Activated naive CD8-positive, alpha-beta T cell treated with anti-CD3 and anti-CD28 coated beads, Interleukin-2, amount 50 U/mL, for 16 hours (primary cell): Measurements from ENCODE around the gene CDPF1.

ENCODE experiments used
- DNase-seq: peaks from one replicate; pipeline ENCODE4 v3.0.0-alpha.2; 2020; ENCODE audit warnings: low read depth, low spot score

The CDPF1 gene

GRCh38 chr22:46256358-46256958 lies 6.4 kb upstream of the CDPF1 start:
- no peak for DNase-seq

GRCh38 chr22:46251816-46252380 lies 1.8 kb upstream of the CDPF1 start:
- DNase-seq, result no peak

- DNase-seq, result no peak
Measured at GRCh38 chr22:46251266-46251665, 1.2 kb upstream of the CDPF1 start.

DNA sequence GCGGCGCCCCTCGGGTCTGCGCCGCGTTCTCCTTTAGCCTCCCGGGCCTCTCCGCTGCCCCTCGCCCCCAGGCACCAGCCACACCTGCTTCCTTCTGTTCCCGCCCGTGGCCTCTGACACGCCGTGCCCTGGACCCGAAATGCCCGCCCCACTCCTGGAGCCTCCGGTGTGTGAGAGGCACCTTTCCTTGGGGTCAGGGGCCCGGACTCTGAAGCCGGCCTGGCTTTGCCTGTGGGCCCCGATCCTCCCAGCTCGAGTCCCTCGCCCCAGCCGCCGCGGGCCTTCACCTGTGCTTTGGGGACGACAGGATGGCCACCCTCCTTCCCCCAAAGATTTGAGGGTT lies 661 bp upstream of the CDPF1 start:
- DNase-seq, result no peak

GRCh38 chr22:46247443-46247975 lies 2.6 kb downstream of the CDPF1 start:
- no peak for DNase-seq

DNA sequence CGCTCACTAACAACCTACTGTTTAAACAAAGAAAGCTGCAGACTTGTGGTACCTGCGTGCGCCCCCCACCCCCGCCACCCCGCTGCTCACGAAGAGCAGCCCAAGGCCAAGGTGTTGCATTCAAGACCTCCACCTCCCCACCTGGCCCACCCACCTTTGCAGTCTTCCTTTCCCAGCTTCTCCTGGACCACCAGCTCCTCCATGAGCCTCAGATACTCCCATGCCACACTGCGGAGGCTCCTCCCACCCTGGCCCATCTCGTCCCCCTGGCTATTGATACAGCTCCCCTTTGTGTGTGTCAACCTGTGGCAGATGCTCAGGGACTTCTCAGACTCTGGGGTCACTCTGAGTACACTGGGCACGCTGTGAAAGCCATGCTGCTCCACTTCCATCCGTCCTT lies 3.9 kb downstream of the CDPF1 start:
- no peak for DNase-seq

DNA sequence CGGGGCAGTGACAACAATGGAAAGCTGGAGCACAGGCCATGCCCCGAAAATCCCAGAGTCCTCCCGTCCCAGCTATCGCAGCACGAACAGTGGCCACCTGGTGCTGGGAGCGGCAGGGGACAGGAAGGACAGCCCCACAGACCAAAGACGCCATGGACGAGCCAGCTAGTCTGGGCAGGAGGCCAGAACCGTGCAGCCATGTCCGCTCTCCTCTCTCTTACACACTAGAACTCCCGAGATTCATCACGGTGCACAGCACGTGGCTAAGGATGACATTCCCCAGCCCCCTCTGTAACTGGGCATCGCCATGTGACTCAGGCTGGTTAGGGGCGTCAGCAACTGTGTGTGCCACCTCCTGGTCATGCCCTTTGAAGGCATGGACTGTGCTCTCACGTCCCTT lies 4.6 kb downstream of the CDPF1 start:
- no peak for DNase-seq

DNA sequence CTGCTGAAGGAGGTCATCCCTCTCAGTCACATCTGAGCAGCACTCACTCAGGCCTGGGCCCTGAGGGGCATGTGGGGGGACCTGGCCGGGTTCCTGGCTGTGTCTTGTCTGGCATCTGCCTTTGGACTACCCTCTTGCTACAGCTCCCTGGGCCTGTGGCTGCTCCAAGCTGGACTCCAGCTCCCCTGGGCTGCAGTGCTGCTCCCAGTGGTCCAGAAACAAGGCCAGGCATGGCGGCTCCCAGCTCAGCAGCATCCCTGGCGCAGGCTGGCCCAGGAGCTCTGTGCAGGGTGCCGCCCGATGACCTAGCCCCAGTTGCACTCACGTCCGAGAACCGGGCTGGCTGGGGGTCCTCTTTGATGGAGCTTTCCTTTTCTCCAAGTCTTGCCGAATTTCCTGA lies 5.3 kb downstream of the CDPF1 start:
- DNase-seq, result no peak

GRCh38 chr22:46242076-46242475 lies 8.0 kb downstream of the CDPF1 start:
- DNase-seq, result no peak

- no peak for DNase-seq
Measured at GRCh38 chr22:46241396-46242007, 8.6 kb downstream of the CDPF1 start.

DNA sequence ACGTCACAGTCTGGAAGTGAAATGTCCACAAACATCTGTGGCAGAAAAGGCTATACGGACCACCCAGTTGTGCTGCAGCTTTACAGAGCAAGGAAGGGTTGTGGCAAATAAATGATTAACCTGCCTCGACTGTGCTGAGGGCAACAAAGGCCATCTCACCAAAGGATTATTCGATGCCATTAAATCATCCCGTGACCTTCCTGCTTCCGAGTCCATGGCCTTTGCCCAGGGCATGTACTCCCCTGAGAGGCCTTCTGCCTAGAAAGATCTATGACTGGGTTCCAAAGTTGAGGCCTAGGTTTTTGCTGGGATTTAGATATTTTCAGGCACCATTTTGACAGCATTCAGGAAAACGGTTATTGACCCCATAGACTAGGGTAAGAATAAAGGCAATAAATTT lies 9.2 kb downstream of the CDPF1 start:
- DNase-seq, result no peak

DNA sequence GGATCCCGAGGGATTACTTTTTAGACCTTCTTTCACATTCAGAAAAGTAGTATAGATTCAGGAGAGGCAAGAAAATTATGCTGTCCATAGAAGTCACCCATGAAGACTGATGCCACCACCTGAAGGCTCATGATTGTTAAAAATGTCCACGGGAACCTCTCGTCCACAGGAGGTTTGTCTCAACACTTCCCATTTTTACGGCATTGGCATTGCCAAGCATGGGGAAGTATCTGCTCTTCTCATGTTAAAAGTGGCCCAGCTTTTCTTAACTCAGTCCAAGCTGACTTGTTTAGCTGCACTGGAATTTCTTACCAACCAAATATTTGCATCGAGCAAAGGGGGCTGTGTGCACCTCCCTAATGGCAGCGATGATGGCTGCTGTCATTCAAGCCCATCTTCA lies 9.6 kb downstream of the CDPF1 start:
- no peak for DNase-seq

- no peak for DNase-seq
Measured at GRCh38 chr22:46240073-46240472, 10.0 kb downstream of the CDPF1 start.

- DNase-seq, result no peak
Measured at GRCh38 chr22:46239261-46240048, 10.6 kb downstream of the CDPF1 start.

DNA sequence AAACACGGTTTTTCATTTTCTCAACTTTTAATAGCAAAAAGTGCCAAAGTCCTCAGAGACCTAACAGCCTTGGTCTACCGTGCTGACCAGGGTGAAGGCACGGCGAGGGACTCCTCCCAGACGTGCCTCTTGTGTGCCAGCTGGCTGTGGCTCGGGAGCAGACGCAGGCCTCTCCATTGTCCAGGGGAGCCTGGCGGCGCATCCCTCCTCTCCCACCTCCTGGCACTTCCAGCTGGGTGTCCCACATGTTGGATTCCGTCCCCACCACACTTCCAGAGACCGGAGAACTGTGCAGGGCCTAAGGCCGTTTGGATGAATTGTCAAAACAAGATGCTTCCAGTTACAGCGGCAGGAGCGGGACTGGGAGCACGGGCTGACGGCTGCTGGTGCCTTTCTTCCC lies 11.6 kb downstream of the CDPF1 start:
- DNase-seq, result no peak

DNA sequence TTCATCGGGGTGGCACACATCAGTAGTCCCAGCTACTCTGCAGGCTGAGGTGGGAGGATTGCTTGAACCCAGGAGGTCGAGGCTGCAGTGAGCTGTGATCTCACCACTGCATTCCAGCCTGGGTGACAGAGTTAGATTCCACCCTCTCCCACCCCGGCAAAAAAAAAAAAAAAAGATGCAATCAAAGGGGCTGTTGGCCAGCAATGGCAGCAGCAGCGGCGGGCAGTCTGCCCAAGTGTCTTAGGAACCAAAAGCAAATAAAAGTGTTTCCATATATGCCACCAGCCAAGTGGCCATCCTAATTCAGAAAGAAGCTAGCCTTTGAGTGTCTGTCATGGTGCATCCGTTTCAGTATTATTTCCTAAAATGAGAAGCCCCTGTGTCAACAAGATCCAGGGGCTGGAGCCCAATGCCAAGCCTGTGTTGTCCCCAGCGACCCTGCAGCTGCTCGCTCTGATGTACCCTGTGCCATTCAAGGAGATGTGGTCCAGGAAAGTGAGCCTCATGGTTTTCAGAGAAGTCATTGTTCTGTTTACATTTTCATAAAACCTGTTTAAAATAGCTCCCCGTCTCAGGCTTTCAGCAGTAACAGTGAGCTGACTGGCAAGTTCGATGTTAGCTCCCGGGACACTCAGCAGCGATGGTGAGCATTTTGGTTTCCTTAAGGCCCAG lies 12.5 kb downstream of the CDPF1 start:
- no peak for DNase-seq

- DNase-seq, result no peak
Measured at GRCh38 chr22:46234969-46235368, 15.1 kb downstream of the CDPF1 start.

GRCh38 chr22:46233231-46233630 lies 16.9 kb downstream of the CDPF1 start:
- no peak for DNase-seq

GRCh38 chr22:46230262-46230901 lies 19.7 kb downstream of the CDPF1 start:
- DNase-seq, result no peak

DNA sequence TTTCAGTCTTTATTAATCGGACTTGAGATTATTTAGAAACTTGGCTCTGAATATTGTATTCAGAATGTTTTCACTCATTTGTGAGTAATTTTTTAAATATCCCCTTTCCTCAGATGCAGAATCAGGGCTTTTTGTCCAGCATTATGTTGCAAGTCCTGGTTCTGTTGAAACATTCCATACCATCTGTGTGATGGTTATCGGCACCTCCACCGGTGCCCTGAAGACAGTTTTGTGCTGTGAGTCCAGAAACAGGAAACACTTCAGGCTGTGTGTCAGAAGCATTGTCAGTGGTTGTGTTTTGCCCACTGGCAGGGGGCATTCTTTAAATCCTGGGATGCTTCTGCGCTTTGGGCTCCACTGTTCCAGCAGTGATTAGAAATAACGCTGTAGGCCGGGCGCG lies 20.4 kb downstream of the CDPF1 start:
- no peak for DNase-seq

DNA sequence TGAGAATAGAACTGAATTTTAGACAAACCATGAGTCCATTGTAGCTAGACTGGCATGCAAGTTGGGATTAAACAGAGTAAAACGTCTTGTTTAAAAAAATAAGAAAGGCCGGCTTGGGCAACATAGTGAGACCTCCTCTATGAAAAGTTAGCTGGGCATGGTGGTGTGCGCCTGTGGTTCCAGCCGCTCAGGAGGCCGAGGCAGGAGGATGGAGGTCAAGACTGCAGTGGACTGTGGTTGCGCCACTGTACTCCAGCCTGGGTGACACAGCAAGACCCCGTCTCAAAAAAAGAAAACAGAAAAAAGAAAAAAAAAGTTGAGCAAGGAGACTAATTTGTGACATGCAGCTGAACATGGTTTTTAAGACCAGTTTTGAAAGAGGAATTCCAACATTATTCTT lies 23.5 kb downstream of the CDPF1 start:
- no peak for DNase-seq

DNA sequence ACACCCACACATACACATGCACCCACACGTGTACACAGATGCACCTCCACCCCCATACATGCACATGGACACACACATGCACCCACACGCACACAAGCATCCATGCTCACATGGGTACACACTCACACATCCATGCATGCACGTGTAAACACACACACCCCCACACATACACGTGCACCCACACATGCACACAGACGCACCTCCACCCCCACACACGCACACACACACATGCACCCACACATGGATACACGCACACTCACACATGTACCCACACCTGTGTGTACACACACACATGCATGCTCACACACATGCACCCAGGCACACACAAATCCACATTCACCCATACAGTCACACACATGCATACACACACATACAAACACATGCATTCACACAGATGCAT lies 24.5 kb downstream of the CDPF1 start:
- DNase-seq, result no peak
